GM23248 (cell line): Measurements from ENCODE around the gene SCYGR8. TPM values are rescaled to one million over a fixed set of nuclear protein-coding genes. Genes with fewer than 3 reads are reported as not detected.

Source experiments
- DNase-seq: peaks from one replicate; pipeline ENCODE4 v3.0.0-alpha.2; 2015
- H2AFZ ChIP-seq: fragments of 200-600 bp; sonication (generic); 2 replicates; pipeline ENCODE4 v1.6.1; 2016; ENCODE audit warnings: antibody characterized with exemption
- H3F3A ChIP-seq: fragments of 200-600 bp; sonication (generic); 2 replicates; pipeline ENCODE4 v1.6.1; 2016; ENCODE audit warnings: mild to moderate bottlenecking, antibody characterized with exemption, mixed run types; ENCODE audit not compliant: insufficient read depth
- H3K27ac ChIP-seq: fragments of 200-600 bp; sonication (generic); 2 replicates; pipeline ENCODE4 v1.5.1; 2016; ENCODE audit warnings: mild to moderate bottlenecking
- H3K27me3 ChIP-seq: fragments of 200-600 bp; sonication (generic); replicated peaks from 2 replicates; pipeline ENCODE4 v1.6.1; 2016; ENCODE audit warnings: mild to moderate bottlenecking; ENCODE audit not compliant: insufficient read depth
- H3K36me3 ChIP-seq: fragments of 200-600 bp; sonication (generic); 2 replicates; pipeline ENCODE4 v1.6.1; 2016; ENCODE audit warnings: low read depth, mild to moderate bottlenecking
- H3K4me1 ChIP-seq: fragments of 200-600 bp; sonication (generic); 2 replicates; pipeline ENCODE4 v1.6.1; 2016; ENCODE audit warnings: mild to moderate bottlenecking; ENCODE audit not compliant: insufficient read depth
- H3K4me2 ChIP-seq: fragments of 200-600 bp; sonication (generic); one replicate; pipeline ENCODE4 v1.6.1; 2016; ENCODE audit warnings: mild to moderate bottlenecking; ENCODE audit not compliant: unreplicated experiment
- H3K4me3 ChIP-seq: fragments of 200-600 bp; sonication (generic); 2 replicates; pipeline ENCODE4 v1.5.1; 2016; ENCODE audit warnings: mild to moderate bottlenecking
- H3K79me2 ChIP-seq: fragments of 200-600 bp; sonication (generic); 2 replicates; pipeline ENCODE4 v1.6.1; 2016; ENCODE audit warnings: mild to moderate bottlenecking; ENCODE audit not compliant: insufficient read depth
- H3K9ac ChIP-seq: fragments of 200-600 bp; sonication (generic); 2 replicates; pipeline ENCODE4 v1.6.1; 2016; ENCODE audit warnings: mild to moderate bottlenecking
- H3K9me2 ChIP-seq: fragments of 200-600 bp; sonication (generic); 2 replicates; pipeline ENCODE4 v1.6.1; 2016; ENCODE audit warnings: mixed run types, mild to moderate bottlenecking, moderate library complexity; ENCODE audit not compliant: insufficient read depth
- H3K9me3 ChIP-seq: fragments of 200-600 bp; sonication (generic); one replicate; pipeline ENCODE4 v1.6.1; 2017; ENCODE audit warnings: low read depth
- H4K20me1 ChIP-seq: fragments of 200-600 bp; sonication (generic); 2 replicates; pipeline ENCODE4 v1.6.0; 2016; ENCODE audit not compliant: insufficient read depth
- EZH2 ChIP-seq: fragments of 200-600 bp; sonication (generic); IDR thresholded peaks from 2 replicates; pipeline ENCODE4 v1.6.1; 2018; ENCODE audit warnings: antibody characterized with exemption, mild to moderate bottlenecking; ENCODE audit not compliant: insufficient read depth, poor library complexity, severe bottlenecking
- EZH2phosphoT487 ChIP-seq: fragments of 200-600 bp; sonication (generic); IDR thresholded peaks from 2 replicates; pipeline ENCODE4 v1.6.1; 2018; ENCODE audit warnings: antibody characterized with exemption, moderate library complexity, mild to moderate bottlenecking, low read depth; ENCODE audit not compliant: insufficient read depth
- WGBS, 2 experiments: methylation state at CpG; one replicate each; pipeline ENCODE4 v1.1.6; 2015 to 2017; ENCODE audit warnings: low lambda C conversion rate in 2 of 2, low coverage in 1 of 2; ENCODE audit errors: missing lambda C conversion rate in 2 of 2; 5-methylcytosine and 5-hydroxymethylcytosine counted together
- in situ Hi-C: fragments of 300-500 bp; cut with MboI; formaldehyde crosslinking; loops from 2 replicates; pipeline ENCODE4 v1.15.0; 2020
- polyA plus RNA-seq: library from polyadenylated mRNA; unstranded; fragments of >200 nt; fragmentation: Nextera tagmentation; extraction: Ambion mirVana; gene quantifications from 2 replicates; pipeline ENCODE4 v1.2.1, GENCODE V29; 2016
- total RNA-seq: library from RNA; depleted of rRNA; stranded (reverse); fragments of >200 nt; shearing (Covaris generic); gene quantifications from 2 replicates; pipeline ENCODE4 v1.2.3, GENCODE V29; 2014

Gene SCYGR8
- total and polyA plus RNA-seq, 2 experiments from 2014 or later, result not detected

DNA sequence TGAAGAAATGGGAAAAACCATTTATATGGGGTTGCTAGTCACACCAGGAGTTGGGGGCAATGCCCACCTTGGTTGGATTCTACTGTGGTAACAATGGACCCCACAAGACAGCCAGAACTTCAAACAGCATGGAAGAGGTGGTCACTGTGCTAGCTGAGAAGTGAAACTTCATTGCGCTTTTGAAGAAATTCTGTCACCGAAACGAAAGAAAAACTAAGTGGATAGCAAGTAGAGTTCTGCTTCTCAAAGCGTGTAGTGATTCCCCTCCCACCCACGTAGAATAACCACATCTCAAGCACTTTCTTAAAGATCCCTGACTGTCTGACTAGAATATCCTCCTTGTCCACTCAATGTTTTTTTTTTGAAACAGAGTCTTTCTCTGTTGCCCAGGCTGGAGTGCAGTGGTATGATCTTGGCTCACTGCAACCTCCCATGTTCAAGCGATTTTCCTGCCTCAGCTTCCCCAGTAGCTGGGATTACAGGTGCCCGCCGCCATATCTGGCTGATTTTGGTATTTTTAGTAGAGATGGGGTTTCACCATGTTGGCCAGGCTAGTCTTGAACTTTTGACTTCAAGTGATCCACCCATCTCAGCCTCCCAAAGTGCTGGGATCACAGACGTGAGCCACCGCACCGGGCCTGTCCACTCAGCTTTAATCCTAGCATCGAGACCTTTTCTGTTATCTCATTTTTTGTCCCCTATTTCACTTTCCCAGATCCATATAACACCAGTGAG lies 37.9 kb downstream of the SCYGR8 start:
- no peak overlapping the region for H2AFZ ChIP-seq
- H3K4me1 ChIP-seq, result no peaks in the 10 kb centered on the region
- no peak overlapping the region for H3K9ac ChIP-seq
- no peak for DNase-seq
- TF ChIP-seq EZH2 (no peak), EZH2phosphoT487 (no peak)
- H3K27ac ChIP-seq, result no peak overlapping the region
- H4K20me1 ChIP-seq, result no peaks in the 10 kb centered on the region
- H3K4me3 ChIP-seq, result no peak overlapping the region
- in situ Hi-C loops, result no loop called here
- H3K9me3 ChIP-seq, result no peaks in the 10 kb centered on the region
- no peaks in the 10 kb centered on the region for H3K79me2 ChIP-seq
- H3K9me2 ChIP-seq, result no peaks in the 10 kb centered on the region
- no peaks in the 10 kb centered on the region for H3K27me3 ChIP-seq
- 77 to 80% methylated on average over 12 of the region's 12 CpGs for WGBS, 2 experiments
- H3K36me3 ChIP-seq, result no peaks in the 10 kb centered on the region
- H3F3A ChIP-seq, result no peaks in the 10 kb centered on the region
- H3K4me2 ChIP-seq, result no peak overlapping the region

- Histone ChIP-seq H3F3A (no peaks in the 10 kb centered on the region), H3K4me1 (no peaks in the 10 kb centered on the region), H2AFZ (no peak overlapping the region), H3K36me3 (no peaks in the 10 kb centered on the region), H3K27me3 (no peaks in the 10 kb centered on the region), H3K9me3 (no peaks in the 10 kb centered on the region), H3K79me2 (no peaks in the 10 kb centered on the region), H3K9ac (no peak overlapping the region), H3K4me2 (no peak overlapping the region), H3K9me2 (no peaks in the 10 kb centered on the region), H3K4me3 (no peak overlapping the region), H4K20me1 (no peaks in the 10 kb centered on the region), H3K27ac (no peak overlapping the region)
- DNase-seq, result no peak
- in situ Hi-C loops, result no loop called here
- no peak for TF ChIP-seq EZH2
- no peak for TF ChIP-seq EZH2phosphoT487
- 80 to 92% methylated on average over 1 of the region's 1 CpG for WGBS, 2 experiments
Observed at GRCh38 chr2:227785293-227785692, 39.6 kb downstream of the SCYGR8 start.

- no peaks in the 10 kb centered on the region for H4K20me1 ChIP-seq
- H3K9me2 ChIP-seq, result no peaks in the 10 kb centered on the region
- H3K27me3 ChIP-seq, result no peaks in the 10 kb centered on the region
- 0 out of 2 replicates have a peak, but pooled peaks cover 2% of the 10 kb centered on the region for H3K4me1 ChIP-seq
- H3F3A ChIP-seq, result no peaks in the 10 kb centered on the region
- H3K9ac ChIP-seq, result no peak overlapping the region
- H3K4me3 ChIP-seq, result no peak overlapping the region
- H2AFZ ChIP-seq, result no peak overlapping the region
- WGBS, 2 experiments, result 66 to 69% methylated on average over 4 of the region's 4 CpGs
- H3K4me2 ChIP-seq, result no peak overlapping the region
- H3K79me2 ChIP-seq, result no peaks in the 10 kb centered on the region
- no peak for TF ChIP-seq EZH2phosphoT487
- TF ChIP-seq EZH2, result no peak
- DNase-seq, result peak; percentile 26
- no peaks in the 10 kb centered on the region for H3K9me3 ChIP-seq
- in situ Hi-C loops, result no loop called here
- H3K27ac ChIP-seq, result no peak overlapping the region
- H3K36me3 ChIP-seq, result no peaks in the 10 kb centered on the region
Observed at GRCh38 chr2:227788561-227789018, 42.9 kb downstream of the SCYGR8 start.

GRCh38 chr2:227789803-227790202 lies 44.1 kb downstream of the SCYGR8 start:
- H3K4me2 ChIP-seq, result no peak overlapping the region
- H3K9ac ChIP-seq, result no peak overlapping the region
- H3K79me2 ChIP-seq, result no peaks in the 10 kb centered on the region
- H2AFZ ChIP-seq, result no peak overlapping the region
- WGBS, 2 experiments, result 60 to 67% methylated on average over 4 of the region's 4 CpGs
- TF ChIP-seq EZH2phosphoT487, result no peak
- TF ChIP-seq EZH2, result no peak
- no peak overlapping the region for H3K27ac ChIP-seq
- H3K4me3 ChIP-seq, result no peak overlapping the region
- H4K20me1 ChIP-seq, result no peaks in the 10 kb centered on the region
- no peaks in the 10 kb centered on the region for H3K9me2 ChIP-seq
- no peaks in the 10 kb centered on the region for H3F3A ChIP-seq
- H3K4me1 ChIP-seq, result 0 out of 2 replicates have a peak, but pooled peaks cover 4% of the 10 kb centered on the region
- no peaks in the 10 kb centered on the region for H3K27me3 ChIP-seq
- in situ Hi-C loops, result no loop called here
- DNase-seq, result no peak
- H3K9me3 ChIP-seq, result no peaks in the 10 kb centered on the region
- H3K36me3 ChIP-seq, result no peaks in the 10 kb centered on the region
